D721Med (cell line): Measurements from ENCODE around the gene SLC36A2.

Source experiments
- DNase-seq: peaks from one replicate; pipeline ENCODE4 v3.0.0; 2011; ENCODE audit warnings: low spot score; ENCODE audit not compliant: insufficient read length
- FAIRE-seq: peaks from 2 replicates; lab custom pipeline; 2011; peaks lifted over from hg19 to GRCh38; lab: Jason Lieb, UNC
- CTCF ChIP-seq: IDR thresholded peaks from 2 replicates; pipeline ENCODE4 v1.5.1; 2012; ENCODE audit warnings: mild to moderate bottlenecking, control low read depth; ENCODE audit not compliant: insufficient read depth; ENCODE audit errors: missing control alignments

Gene SLC36A2

DNA sequence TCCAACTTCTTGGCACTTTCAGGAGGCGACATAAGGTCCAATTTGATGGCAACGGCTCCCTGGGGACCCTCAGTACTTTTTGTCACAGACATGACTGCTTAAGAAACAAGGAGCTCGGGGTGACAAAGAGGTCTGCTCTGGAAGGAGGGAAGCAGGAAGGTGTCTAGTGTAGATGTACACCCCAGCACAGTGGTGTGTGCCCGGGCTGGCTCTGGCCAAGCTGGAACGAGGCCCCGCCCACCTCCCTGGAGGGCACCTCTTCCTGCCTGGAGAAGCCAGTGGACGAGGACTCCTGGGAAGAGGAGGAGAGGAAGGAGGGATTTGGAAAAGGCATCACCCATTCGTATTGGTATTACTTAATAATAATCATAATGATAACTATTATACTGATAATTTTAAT is at the start of gene SLC36A2:
Gene SLC36A2, minus strand, starts transcription at position 191 of the 400 bp plus-strand sequence. Its CDS starts 99 bp downstream, at position 92.
- FAIRE-seq (no peak), DNase-seq (no peak)
- TF ChIP-seq CTCF: no peak

- no peak for FAIRE-seq
- no peak for DNase-seq
- no peak for TF ChIP-seq CTCF
Observed at GRCh38 chr5:151388960-151389359, 41.6 kb upstream of the SLC36A2 start.

DNA sequence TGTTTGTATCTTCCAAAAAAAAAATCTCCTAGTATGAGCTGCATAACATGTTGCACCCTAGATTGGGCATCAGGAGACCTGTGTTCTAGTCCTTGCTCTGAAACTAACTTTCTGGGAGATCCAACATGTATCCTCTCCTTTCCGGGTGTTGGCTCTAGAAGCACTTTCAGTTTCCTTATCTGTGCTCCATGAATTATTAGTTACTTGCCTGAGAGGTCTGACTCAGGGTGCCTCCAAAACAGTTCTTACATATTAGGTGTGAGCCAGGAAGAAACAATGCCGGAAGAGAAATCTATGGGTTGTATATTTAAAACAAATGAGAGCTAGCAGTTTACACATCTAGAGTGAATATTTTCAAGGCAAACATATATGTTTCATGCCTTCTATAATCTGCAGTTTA is 36.7 kb upstream of the SLC36A2 start:
- no peak for DNase-seq
- FAIRE-seq: no peak
- TF ChIP-seq CTCF: no peak

- no peak for FAIRE-seq
- no peak for DNase-seq
Observed at GRCh38 chr5:151383011-151383410, 35.7 kb upstream of the SLC36A2 start.

GRCh38 chr5:151382576-151382975 is 35.2 kb upstream of the SLC36A2 start:
- no peak for FAIRE-seq
- no peak for TF ChIP-seq CTCF
- DNase-seq: no peak

More at GRCh38 chr5:151383011-151383410, 35.7 kb upstream of the SLC36A2 start:
- no peak for TF ChIP-seq CTCF

GRCh38 chr5:151381899-151382298 is 34.5 kb upstream of the SLC36A2 start:
- FAIRE-seq: no peak
- DNase-seq: no peak
- no peak for TF ChIP-seq CTCF

DNA sequence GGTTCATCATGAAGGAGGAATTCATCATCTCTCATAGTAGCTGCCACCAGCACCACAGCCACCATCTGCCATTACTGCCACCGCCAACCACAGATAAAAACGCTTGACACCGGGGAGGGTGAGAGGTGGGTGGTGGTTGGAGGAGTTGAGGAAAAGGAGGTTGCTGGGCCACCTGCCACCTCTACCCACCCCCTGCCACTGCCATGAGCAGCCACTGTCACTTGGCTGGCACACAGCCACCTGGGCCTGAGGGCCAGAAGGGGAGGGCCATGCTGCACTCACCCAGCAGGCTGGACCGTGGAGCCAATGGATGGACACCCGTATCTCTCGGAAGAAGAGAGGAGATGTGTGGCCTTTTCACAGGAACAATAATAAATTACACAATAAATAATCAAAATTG is 31.3 kb upstream of the SLC36A2 start:
- FAIRE-seq (no peak), DNase-seq (no peak)
- TF ChIP-seq CTCF: no peak
